Transverse colon (tissue), 4 donors: ENCODE data around the gene NRCAM.

Source experiments
- POLR2A ChIP-seq: fragments of 450-650 bp; IDR thresholded peaks from one replicate; pipeline ENCODE4 v1.6.1; 2016; ENCODE audit warnings: antibody characterized with exemption, mild to moderate bottlenecking, moderate library complexity
- POLR2AphosphoS5 ChIP-seq, 3 donors: sonication (generic); formaldehyde crosslinking; IDR thresholded peaks; one replicate each; pipeline ENCODE4 v1.6.1; 2016; ENCODE audit warnings: antibody characterized with exemption in 3 of 3
- TF ChIP-seq, protein P1 (sequence below), 5 experiments: fragments of 200-600 bp in 3 of 5; fragments of 450-650 bp in 2 of 5; sonication (generic) in 3 of 5; IDR thresholded peaks; 1 replicate in 2 of 5; 2 replicates in 3 of 5; pipeline ENCODE4 v1.5.1; 2016 to 2017; ENCODE audit warnings: antibody characterized with exemption in 5 of 5, inconsistent platforms in 3 of 5, mild to moderate bottlenecking in 2 of 5, moderate library complexity in 1 of 5

GRCh38 chr7:108455551-108455997 lies 662 bp downstream of the NRCAM start:
- no peak for TF ChIP-seq POLR2A
- TF ChIP-seq POLR2AphosphoS5 (IDR thresholded peaks at IDR 0.05): no peak
- TF ChIP-seq, protein P1, sequence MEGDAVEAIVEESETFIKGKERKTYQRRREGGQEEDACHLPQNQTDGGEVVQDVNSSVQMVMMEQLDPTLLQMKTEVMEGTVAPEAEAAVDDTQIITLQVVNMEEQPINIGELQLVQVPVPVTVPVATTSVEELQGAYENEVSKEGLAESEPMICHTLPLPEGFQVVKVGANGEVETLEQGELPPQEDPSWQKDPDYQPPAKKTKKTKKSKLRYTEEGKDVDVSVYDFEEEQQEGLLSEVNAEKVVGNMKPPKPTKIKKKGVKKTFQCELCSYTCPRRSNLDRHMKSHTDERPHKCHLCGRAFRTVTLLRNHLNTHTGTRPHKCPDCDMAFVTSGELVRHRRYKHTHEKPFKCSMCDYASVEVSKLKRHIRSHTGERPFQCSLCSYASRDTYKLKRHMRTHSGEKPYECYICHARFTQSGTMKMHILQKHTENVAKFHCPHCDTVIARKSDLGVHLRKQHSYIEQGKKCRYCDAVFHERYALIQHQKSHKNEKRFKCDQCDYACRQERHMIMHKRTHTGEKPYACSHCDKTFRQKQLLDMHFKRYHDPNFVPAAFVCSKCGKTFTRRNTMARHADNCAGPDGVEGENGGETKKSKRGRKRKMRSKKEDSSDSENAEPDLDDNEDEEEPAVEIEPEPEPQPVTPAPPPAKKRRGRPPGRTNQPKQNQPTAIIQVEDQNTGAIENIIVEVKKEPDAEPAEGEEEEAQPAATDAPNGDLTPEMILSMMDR (IDR thresholded peaks at IDR 0.05): no peak
